A673 (cell line): Measurements from ENCODE around the gene SPIRE1. TPM values are rescaled to one million over a fixed set of nuclear protein-coding genes. Genes with fewer than 3 reads are reported as not detected.
"Not testable (repeated sequence)": the region's sequence is repeated elsewhere in the genome, so short reads cannot be mapped to it uniquely, and the experiment has no call there.

ENCODE experiments used
- BruUV-seq: library from RNA; stranded (reverse); fragments of 400-500 nt; replicated peaks from 2 replicates; lab custom pipeline; 2021; lab: Mats Ljungman, UMichigan
- CTCF ChIA-PET: fragments of 300-600 bp; sonication (Branson Sonifier 250); formaldehyde crosslinking; loops from one replicate; lab custom pipeline; 2022; ENCODE audit warnings: antibody characterized with exemption; lab: Charles Lee
- POLR2A ChIA-PET: fragments of 300-600 bp; sonication (Branson Sonifier 250); formaldehyde crosslinking; loops from one replicate; lab custom pipeline; 2022; ENCODE audit warnings: antibody characterized with exemption; ENCODE audit not compliant: low non-redundant PET; lab: Charles Lee
- DNase-seq: peaks from one replicate; pipeline ENCODE4 v3.0.0-alpha.2; 2015; ENCODE audit warnings: low spot score
- H3K27ac ChIP-seq: fragments of 200-600 bp; sonication (generic); 2 replicates; pipeline ENCODE4 v1.5.1; 2016; ENCODE audit warnings: mixed run types, low read depth, mild to moderate bottlenecking, mixed read lengths, antibody characterized with exemption, low read length; ENCODE audit not compliant: poor library complexity, severe bottlenecking
- H3K27me3 ChIP-seq: fragments of 200-600 bp; sonication (generic); replicated peaks from 2 replicates; pipeline ENCODE4 v1.6.1; 2017; ENCODE audit warnings: mixed run types, low read depth, mild to moderate bottlenecking, mixed read lengths, antibody characterized with exemption, low read length; ENCODE audit not compliant: insufficient read depth, poor library complexity
- H3K36me3 ChIP-seq: fragments of 200-600 bp; sonication (generic); 2 replicates; pipeline ENCODE4 v1.6.1; 2016; ENCODE audit warnings: mixed run types, mild to moderate bottlenecking, mixed read lengths, antibody characterized with exemption, low read length; ENCODE audit not compliant: insufficient read depth, poor library complexity, severe bottlenecking
- H3K4me1 ChIP-seq: fragments of 200-600 bp; sonication (generic); 2 replicates; pipeline ENCODE4 v1.6.1; 2017; ENCODE audit warnings: mixed run types, mild to moderate bottlenecking, mixed read lengths, antibody characterized with exemption, low read length; ENCODE audit not compliant: insufficient read depth, poor library complexity, severe bottlenecking
- H3K4me3 ChIP-seq: fragments of 200-600 bp; sonication (generic); 2 replicates; pipeline ENCODE4 v1.5.1; 2016; ENCODE audit warnings: low read depth, mixed run types, mild to moderate bottlenecking, mixed read lengths, low read length; ENCODE audit not compliant: poor library complexity, severe bottlenecking
- H3K9me3 ChIP-seq: fragments of 200-600 bp; sonication (generic); 2 replicates; pipeline ENCODE4 v1.6.1; 2016; ENCODE audit warnings: mixed run types, low read depth, mild to moderate bottlenecking, mixed read lengths, antibody characterized with exemption, low read length; ENCODE audit not compliant: poor library complexity, severe bottlenecking
- EZH2 ChIP-seq: fragments of 200-600 bp; sonication (generic); IDR thresholded peaks from 2 replicates; pipeline ENCODE4 v1.6.1; 2017; ENCODE audit warnings: borderline replicate concordance, low read depth, mild to moderate bottlenecking, mixed read lengths, antibody characterized with exemption, low read length; ENCODE audit not compliant: poor library complexity, severe bottlenecking
- intact Hi-C: fragments of 100-400 bp; cut with micrococcal nuclease; formaldehyde crosslinking; loops from one replicate; pipeline ENCODE4 v1.10.0; 2022; ENCODE audit not compliant: unreplicated experiment
- total RNA-seq: library from RNA; stranded (reverse); gene quantifications from 2 replicates; pipeline ENCODE4 v1.2.3, GENCODE V29; 2021
- TF ChIP-seq, protein P1 (sequence below): fragments of 300-800, 200-600 bp; sonication (generic); conservative IDR thresholded peaks from 2 replicates; pipeline ENCODE4 v1.5.1; 2017; ENCODE audit warnings: low read depth, mild to moderate bottlenecking, antibody characterized with exemption, low read length, moderate library complexity, mixed read lengths

Gene SPIRE1
- total RNA-seq, 1 experiment from 2014 or later, result 18.1 TPM

DNA sequence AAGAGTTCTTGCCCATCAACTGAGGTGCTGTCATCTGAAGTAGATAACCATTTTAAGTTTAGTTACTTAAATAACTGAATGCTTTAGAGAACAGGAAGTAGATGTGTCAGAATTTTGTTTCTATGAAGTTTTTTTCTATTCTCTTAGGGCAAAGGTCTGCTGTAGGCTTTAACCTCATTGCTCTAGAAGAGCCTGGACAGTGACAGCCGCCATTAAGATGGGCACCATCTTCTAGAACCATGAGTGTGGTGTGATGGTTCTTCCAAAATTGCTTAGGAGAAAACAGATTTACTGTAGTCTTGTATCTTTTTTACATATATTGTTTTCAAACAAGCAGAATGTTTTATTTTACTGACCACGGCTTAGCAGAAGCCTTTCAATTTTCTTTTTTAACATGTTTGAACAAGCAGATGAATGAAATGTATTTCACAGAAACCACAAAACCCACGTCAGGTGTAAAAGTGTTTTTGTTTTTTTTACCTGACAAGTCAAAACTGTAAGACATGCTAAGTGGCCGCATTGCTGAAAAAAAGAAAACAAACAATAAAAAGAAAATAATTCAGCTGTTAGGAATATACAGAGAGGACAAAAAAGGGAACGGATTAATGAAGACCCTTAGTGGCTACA, 172.3 kb downstream of the SPIRE1 start:
- no peak for DNase-seq
- no peak overlapping the region for H3K4me3 ChIP-seq
- intact Hi-C loops, result no loop called here
- CTCF ChIA-PET, result no interaction called here
- H3K27me3 ChIP-seq, result no peaks in the 10 kb centered on the region
- no peaks in the 10 kb centered on the region for H3K4me1 ChIP-seq
- no TSS peak for BruUV-seq
- no peaks in the 10 kb centered on the region for H3K9me3 ChIP-seq
- H3K36me3 ChIP-seq, result no peaks in the 10 kb centered on the region
- no peak overlapping the region for H3K27ac ChIP-seq
- POLR2A ChIA-PET, result no interaction called here
- TF ChIP-seq, protein P1, sequence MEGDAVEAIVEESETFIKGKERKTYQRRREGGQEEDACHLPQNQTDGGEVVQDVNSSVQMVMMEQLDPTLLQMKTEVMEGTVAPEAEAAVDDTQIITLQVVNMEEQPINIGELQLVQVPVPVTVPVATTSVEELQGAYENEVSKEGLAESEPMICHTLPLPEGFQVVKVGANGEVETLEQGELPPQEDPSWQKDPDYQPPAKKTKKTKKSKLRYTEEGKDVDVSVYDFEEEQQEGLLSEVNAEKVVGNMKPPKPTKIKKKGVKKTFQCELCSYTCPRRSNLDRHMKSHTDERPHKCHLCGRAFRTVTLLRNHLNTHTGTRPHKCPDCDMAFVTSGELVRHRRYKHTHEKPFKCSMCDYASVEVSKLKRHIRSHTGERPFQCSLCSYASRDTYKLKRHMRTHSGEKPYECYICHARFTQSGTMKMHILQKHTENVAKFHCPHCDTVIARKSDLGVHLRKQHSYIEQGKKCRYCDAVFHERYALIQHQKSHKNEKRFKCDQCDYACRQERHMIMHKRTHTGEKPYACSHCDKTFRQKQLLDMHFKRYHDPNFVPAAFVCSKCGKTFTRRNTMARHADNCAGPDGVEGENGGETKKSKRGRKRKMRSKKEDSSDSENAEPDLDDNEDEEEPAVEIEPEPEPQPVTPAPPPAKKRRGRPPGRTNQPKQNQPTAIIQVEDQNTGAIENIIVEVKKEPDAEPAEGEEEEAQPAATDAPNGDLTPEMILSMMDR, result no peak
- TF ChIP-seq EZH2, result no peak

DNA sequence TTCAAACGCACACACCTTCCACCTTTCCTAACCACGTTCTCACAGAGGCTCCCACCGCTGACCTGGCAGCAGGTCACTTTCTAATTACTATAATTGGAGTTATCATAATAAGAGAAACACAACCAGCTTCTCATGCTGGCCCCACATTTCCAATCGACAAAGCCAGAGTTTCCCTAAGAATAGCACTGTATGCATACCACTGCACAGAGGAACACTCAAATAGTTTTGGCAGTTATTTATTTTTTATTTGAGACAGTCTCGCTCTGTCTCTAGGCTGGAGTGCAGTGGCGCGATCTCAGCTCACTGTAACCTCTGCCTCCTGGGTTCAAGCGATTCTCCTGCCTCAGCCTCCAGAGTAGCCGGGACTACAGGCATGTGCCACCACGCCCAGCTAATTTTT, 176.0 kb downstream of the SPIRE1 start:
- H3K4me1 ChIP-seq, H3K27ac ChIP-seq, H3K36me3 ChIP-seq, BruUV-seq, H3K9me3 ChIP-seq, POLR2A ChIA-PET, CTCF ChIA-PET, H3K4me3 ChIP-seq, DNase-seq, H3K27me3 ChIP-seq, intact Hi-C loops: not testable (repeated sequence)

GRCh38 chr18:12479982-12480381, 177.9 kb downstream of the SPIRE1 start:
- Histone ChIP-seq H3K27me3 (no peaks in the 10 kb centered on the region), H3K9me3 (no peaks in the 10 kb centered on the region), H3K36me3 (no peaks in the 10 kb centered on the region), H3K4me1 (no peaks in the 10 kb centered on the region), H3K4me3 (no peak overlapping the region), H3K27ac (no peak overlapping the region)
- TF ChIP-seq, protein P1, result no peak
- TF ChIP-seq EZH2, result no peak
- DNase-seq, result no peak
- POLR2A ChIA-PET, result no interaction called here
- CTCF ChIA-PET, result no interaction called here
- intact Hi-C loops, result no loop called here
- BruUV-seq, result no TSS peak

DNA sequence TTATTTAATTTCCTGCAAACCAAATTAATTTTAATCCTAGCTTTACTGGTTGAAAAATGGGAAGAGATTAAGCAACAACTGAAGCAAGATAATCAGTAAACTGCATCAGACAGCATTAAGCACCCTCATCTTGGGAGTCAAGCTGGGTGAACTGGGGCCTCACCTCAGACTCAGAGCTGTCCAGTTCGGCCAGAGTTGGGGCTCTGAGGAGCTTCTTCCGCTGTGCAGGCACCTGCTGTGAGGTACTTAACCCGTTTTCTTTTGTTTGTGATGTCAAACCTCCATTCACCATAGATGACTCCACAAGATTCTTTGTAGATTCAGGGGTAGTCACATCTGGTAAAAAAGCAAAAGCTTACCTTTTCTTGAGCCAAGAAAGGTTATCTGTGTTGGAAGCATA, 178.4 kb downstream of the SPIRE1 start:
- no TSS peak for BruUV-seq
- no peak for DNase-seq
- POLR2A ChIA-PET, result interaction anchor here (0.7 kb wide), 1 partner anchor 129 kb away, joined by 4 read pairs; no protein-coding TSS in a partner anchor
- no peak overlapping the region for H3K27ac ChIP-seq
- no peaks in the 10 kb centered on the region for H3K27me3 ChIP-seq
- no peaks in the 10 kb centered on the region for H3K9me3 ChIP-seq
- H3K4me1 ChIP-seq, result no peaks in the 10 kb centered on the region
- intact Hi-C loops, result no loop called here
- no peak overlapping the region for H3K4me3 ChIP-seq
- no peak for TF ChIP-seq EZH2
- TF ChIP-seq, protein P1, result no peak
- no peaks in the 10 kb centered on the region for H3K36me3 ChIP-seq
- CTCF ChIA-PET, result no interaction called here
